HG03571 (cell line): ENCODE measurements around the gene ITGA1.

Source experiments
- ATAC-seq: cut with Tn5 transposase; IDR thresholded peaks from one replicate; pipeline ENCODE4 v1.9.1; 2021; ENCODE audit not compliant: unreplicated experiment

The ITGA1 gene

GRCh38 chr5:52989781-52990527 is 202.2 kb downstream of the ITGA1 start:
- peak; percentile 29 for ATAC-seq

DNA sequence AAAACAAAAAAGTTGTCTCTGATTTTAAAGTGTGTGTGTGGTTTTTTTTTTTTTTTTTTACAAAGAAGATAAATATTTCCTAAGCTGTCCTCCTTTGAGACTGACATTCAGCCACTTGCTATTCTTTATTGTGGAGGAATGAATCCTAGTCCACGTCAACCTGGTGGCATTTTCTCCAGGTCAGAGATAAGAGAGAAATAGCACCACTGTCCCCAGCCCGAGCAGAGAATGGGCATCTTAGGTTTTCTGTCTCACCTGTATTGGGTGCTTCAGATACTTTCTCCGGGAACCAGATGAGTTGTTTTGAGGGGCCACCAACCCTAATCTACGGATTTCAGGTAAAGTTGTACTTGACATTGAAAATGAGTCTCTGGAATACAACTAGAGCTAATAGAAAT is 202.8 kb downstream of the ITGA1 start:
- ATAC-seq = no peak

- ATAC-seq = no peak
These were observed 205.7 kb downstream of the ITGA1 start for GRCh38 chr5:52993367-52993766.

GRCh38 chr5:52994266-52994665 is 206.6 kb downstream of the ITGA1 start:
- no peak for ATAC-seq

DNA sequence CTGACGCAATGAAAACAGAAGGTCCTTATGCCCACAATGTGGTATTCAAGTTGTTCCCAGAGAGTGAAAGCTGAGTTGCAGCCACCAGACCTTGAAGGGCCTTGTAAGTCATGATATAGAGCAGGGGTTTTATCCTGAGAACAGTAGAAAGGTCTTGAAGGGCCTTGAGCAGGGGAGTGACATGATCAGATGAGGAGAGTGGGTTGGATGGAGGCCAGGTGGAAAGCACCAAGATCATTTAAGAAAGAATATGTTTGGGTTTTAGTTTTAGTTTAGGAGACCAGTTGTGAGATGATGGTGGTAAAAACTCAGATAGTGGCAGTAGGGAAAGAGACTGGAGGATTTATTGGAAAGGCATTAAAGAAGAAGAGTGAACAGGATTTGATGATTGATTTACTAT is 207.4 kb downstream of the ITGA1 start:
- no peak for ATAC-seq

- no peak for ATAC-seq
These were observed 208.2 kb downstream of the ITGA1 start for GRCh38 chr5:52995914-52996313.

GRCh38 chr5:52996979-52997378 is 209.3 kb downstream of the ITGA1 start:
- ATAC-seq = no peak

- no peak for ATAC-seq
These were observed 209.7 kb downstream of the ITGA1 start for GRCh38 chr5:52997424-52997823.

GRCh38 chr5:52998552-52999313 is 211.0 kb downstream of the ITGA1 start:
- no peak for ATAC-seq

DNA sequence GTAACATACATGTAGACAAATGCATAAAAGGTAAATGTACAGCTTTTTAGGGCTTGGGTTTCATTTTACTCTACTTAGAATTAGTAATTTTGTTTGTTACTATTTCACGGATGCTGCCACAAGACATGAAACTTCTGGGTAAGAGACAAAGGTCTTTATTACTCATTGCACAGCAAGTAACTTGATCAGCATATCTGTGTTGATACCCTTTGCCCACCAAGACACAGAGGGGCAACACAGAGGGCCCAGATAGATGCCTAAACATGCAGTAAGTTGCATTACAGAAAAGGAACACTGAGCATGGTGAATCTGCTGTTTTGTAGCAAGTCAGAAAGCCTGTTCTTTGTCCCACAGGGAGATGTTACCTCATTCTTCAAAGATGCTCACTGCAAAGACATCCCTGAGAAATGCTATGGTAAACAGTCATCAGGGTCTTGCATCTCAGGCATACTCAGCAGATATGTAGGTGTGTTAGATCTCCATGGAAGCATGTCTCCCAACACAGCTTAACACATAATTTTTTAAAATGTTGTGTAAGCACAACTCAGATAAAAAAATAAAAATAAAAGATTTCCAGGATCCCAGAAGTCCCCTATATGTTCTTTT is 211.7 kb downstream of the ITGA1 start:
- no peak for ATAC-seq

DNA sequence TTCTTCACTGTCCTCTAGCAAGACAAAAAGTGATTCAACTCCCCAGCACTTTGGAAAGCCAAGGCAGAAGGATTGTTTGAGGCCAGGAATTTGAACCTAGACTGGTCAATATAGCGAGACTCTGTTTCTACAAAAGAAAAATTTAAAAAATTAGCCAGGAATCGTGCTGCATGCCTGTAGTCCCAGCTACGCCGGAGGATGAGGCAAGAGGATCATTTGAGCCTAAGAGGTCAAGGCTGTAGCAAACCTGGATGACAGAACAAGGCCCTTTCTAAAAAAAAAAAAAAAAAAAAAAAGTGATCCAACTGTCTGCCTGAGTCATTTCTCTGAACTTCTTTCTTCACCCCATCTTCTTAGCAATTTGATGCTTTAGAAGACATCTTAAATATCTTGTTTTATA is 213.8 kb downstream of the ITGA1 start:
- no peak for ATAC-seq

DNA sequence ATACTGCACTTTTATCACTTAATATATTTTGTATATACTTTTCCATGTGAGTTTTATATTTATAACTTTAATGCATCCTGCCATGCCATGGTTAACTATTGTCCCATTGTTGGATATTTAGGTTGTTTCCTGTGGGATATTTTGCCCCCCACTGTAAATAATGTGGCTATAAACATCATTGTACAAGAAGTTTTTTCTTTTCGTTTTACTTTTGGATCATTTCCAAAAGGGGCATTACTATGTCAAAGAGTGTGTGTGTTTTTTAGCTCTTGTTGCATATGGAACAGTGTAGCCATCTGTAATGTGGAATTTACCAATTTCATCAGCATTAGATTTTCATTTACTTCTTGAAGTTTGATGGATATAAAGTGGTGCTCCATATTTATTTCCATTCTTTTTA is 214.8 kb downstream of the ITGA1 start:
- no peak for ATAC-seq

DNA sequence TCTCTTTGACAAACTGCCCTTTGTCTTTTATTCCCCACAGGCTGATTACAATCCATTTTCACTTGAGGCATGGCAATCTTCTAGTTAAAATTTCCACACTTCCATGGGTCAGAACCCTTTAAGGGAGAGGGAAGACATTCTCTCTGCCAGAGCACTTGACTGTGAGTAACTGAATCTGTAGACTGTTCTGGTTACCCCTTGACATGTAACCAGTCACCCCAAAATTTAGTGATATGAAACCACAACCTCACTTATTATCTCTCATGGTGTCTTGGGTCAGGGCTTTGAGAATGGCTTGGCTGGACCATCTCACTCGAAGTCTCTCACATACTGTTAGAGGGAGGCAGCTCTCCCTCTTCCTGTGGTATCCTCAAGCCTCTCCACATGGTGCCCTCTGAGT is 215.4 kb downstream of the ITGA1 start:
- no peak for ATAC-seq

DNA sequence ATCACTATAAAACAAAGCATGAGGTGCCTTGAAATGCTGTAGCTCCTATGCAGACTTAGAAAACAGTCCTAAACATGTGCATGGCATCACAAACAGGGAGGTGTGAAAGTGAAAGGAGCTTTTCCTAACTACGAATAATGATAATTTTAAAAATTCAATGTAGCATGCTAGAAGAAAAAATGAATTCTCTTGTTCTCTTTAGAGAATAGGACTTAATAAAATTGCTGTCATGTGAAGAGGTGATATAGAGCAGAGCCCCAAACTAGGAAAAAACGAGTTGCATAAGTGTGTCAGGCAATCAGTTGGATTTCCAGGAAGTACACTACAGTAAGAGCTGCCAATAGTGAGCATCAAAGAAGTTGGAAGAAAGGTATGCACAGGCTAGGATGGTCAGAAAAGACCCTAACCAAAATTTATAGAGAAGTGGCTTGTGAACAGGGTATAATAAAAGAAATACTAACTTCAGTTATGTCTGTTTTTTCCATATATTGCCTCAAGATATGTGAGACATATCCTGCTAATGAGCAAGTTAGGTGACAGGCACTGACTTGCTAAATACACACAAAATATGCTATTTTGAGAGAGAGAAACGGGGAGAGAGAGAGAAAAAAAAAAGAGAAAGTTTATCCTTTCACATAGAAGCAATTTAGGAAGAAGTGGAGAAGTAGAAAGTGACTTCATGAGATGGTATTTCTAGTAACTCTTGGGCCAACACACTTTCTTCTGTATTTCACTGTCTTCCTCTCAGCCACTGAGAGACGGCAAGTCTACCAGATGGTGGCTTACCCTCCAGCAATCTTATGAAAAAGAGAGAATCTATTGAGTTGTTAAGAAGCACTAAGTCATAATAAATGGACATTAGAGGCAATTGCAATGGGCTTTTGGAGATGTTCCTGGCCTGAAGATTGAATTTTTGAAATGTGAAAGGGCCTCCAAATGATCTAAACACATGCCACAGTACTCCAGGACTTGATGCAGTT is 219.5 kb downstream of the ITGA1 start:
- ATAC-seq = no peak

GRCh38 chr5:53008751-53009150 is 221.0 kb downstream of the ITGA1 start:
- ATAC-seq = peak; percentile 71
